ENCODE data around the gene MYO5B. TPM values are rescaled to one million over a fixed set of nuclear protein-coding genes. Genes with fewer than 3 reads are reported as not detected.

MYO5B gene
- total RNA-seq, 4 donors from 2014 or later, result 105 to 213 (median 183) TPM

- no peak for DNase-seq
- H3K27ac ChIP-seq, result no peak overlapping the region
- H3K36me3 ChIP-seq, result peaks cover 0 to 3% (median 0%) of the 10 kb centered on the region in 3 donors
- H3K9me3 ChIP-seq, result no peaks in the 10 kb centered on the region
- no peaks in the 10 kb centered on the region for H3K4me1 ChIP-seq
- TF ChIP-seq CTCF (IDR thresholded peaks at IDR 0.05), result peak in 1 of 6 experiments; percentile 14
- no peak for TF ChIP-seq POLR2A (IDR thresholded peaks at IDR 0.05)
- no peaks in the 10 kb centered on the region for H3K27me3 ChIP-seq
- no peak overlapping the region for H3K4me3 ChIP-seq
These were observed 307.8 kb downstream of the MYO5B start for GRCh38 chr18:49886891-49887764.

GRCh38 chr18:49884959-49885358 is 310.0 kb downstream of the MYO5B start:
- H3K27ac ChIP-seq, result no peak overlapping the region
- H3K36me3 ChIP-seq, result peaks cover 0 to 3% (median 0%) of the 10 kb centered on the region in 3 donors
- H3K4me3 ChIP-seq, result no peak overlapping the region
- TF ChIP-seq CTCF (IDR thresholded peaks at IDR 0.05) (no peak), POLR2A (IDR thresholded peaks at IDR 0.05) (no peak)
- no peaks in the 10 kb centered on the region for H3K27me3 ChIP-seq
- DNase-seq, result no peak
- H3K4me1 ChIP-seq, result no peaks in the 10 kb centered on the region
- no peaks in the 10 kb centered on the region for H3K9me3 ChIP-seq

GRCh38 chr18:49884465-49884864 is 310.5 kb downstream of the MYO5B start:
- TF ChIP-seq POLR2A (IDR thresholded peaks at IDR 0.05), result no peak
- TF ChIP-seq CTCF (IDR thresholded peaks at IDR 0.05), result no peak
- Histone ChIP-seq H3K4me3 (no peak overlapping the region), H3K4me1 (no peaks in the 10 kb centered on the region), H3K36me3 (peaks cover 0 to 3% (median 0%) of the 10 kb centered on the region in 3 donors), H3K27me3 (no peaks in the 10 kb centered on the region), H3K27ac (no peak overlapping the region), H3K9me3 (no peaks in the 10 kb centered on the region)
- DNase-seq, result no peak

GRCh38 chr18:49880661-49881060 is 314.3 kb downstream of the MYO5B start:
- DNase-seq, result no peak
- Histone ChIP-seq H3K4me3 (no peak overlapping the region), H3K4me1 (no peaks in the 10 kb centered on the region), H3K27me3 (no peaks in the 10 kb centered on the region), H3K27ac (no peak overlapping the region), H3K36me3 (peaks cover 0 to 15% (median 0%) of the 10 kb centered on the region in 3 donors), H3K9me3 (no peaks in the 10 kb centered on the region)
- no peak for TF ChIP-seq POLR2A (IDR thresholded peaks at IDR 0.05)
- TF ChIP-seq CTCF (IDR thresholded peaks at IDR 0.05), result no peak

GRCh38 chr18:49879271-49879580 is 315.7 kb downstream of the MYO5B start:
- no peak overlapping the region for H3K27ac ChIP-seq
- H3K27me3 ChIP-seq, result no peaks in the 10 kb centered on the region
- no peak overlapping the region for H3K4me3 ChIP-seq
- no peak for TF ChIP-seq CTCF (IDR thresholded peaks at IDR 0.05)
- H3K36me3 ChIP-seq, result peaks cover 0 to 29% (median 0%) of the 10 kb centered on the region in 3 donors
- DNase-seq, result no peak
- no peaks in the 10 kb centered on the region for H3K4me1 ChIP-seq
- no peaks in the 10 kb centered on the region for H3K9me3 ChIP-seq

Measured in Peyer's patch (tissue), 4 donors.